ENCODE measurements around the gene TNFAIP8.

The TNFAIP8 gene

DNA sequence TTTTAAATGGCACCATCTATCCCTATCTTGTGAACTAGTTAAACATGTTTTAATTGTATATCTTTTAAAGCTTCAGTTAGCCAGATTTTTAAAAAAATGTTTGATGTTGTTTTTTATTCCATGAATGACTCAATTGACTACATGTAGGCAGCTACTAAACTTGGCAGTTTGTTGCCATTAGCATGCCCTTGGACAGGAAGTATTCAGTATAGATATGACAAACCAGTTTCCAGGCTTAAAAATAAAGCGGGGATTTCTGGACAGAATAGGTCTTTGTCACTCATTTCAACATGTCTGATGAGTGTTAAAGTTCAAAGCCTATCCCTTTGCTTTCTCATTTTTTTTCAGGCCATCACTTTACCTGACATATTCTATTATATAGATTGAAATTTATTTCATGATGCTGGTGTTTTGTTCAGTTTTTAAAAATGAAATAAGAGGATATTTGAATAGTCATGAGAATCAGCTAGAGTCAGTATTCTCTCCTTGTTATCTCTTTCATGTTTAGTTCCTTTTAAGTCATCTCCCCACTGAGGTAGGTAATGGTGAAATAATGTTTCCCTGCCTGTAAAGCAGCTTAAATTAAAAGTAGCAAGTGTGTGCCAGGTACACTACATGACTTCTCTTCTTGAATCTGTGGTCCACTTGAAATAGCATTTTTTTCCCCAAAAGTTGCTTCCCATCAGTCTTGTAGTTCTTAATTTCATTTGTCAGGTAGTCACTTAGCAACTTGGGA lies 11.9 kb downstream of the TNFAIP8 start:
- FAIRE-seq (no peak), DNase-seq (ENCODE audit: insufficient read length, low spot score) (no peak)
- TF ChIP-seq, protein P1, sequence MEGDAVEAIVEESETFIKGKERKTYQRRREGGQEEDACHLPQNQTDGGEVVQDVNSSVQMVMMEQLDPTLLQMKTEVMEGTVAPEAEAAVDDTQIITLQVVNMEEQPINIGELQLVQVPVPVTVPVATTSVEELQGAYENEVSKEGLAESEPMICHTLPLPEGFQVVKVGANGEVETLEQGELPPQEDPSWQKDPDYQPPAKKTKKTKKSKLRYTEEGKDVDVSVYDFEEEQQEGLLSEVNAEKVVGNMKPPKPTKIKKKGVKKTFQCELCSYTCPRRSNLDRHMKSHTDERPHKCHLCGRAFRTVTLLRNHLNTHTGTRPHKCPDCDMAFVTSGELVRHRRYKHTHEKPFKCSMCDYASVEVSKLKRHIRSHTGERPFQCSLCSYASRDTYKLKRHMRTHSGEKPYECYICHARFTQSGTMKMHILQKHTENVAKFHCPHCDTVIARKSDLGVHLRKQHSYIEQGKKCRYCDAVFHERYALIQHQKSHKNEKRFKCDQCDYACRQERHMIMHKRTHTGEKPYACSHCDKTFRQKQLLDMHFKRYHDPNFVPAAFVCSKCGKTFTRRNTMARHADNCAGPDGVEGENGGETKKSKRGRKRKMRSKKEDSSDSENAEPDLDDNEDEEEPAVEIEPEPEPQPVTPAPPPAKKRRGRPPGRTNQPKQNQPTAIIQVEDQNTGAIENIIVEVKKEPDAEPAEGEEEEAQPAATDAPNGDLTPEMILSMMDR (IDR thresholded peaks at IDR 0.05; ENCODE audit: insufficient read depth, missing control alignments), result no peak

DNA sequence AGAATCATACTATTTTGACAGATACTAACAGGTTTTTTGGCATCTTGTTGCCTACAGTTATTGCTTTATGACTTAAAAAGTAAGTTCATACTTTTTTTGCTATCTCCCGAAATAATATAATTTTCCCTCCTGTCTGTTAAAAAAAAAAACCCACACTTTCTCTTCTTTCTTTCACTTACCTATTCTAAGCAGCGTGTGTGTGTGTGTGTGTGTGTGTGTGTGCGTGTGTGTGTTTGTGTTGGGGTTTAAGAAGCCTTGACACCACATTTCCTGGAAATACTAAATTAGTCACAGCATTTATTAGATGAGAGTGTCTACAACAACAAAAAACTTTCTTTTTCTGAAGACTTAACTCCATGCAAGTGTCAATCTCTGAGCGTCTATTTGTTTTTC lies 12.4 kb downstream of the TNFAIP8 start:
- DNase-seq (ENCODE audit: insufficient read length, low spot score), result no peak
- no peak for FAIRE-seq
- TF ChIP-seq, protein P1 (IDR thresholded peaks at IDR 0.05; ENCODE audit: insufficient read depth, missing control alignments), result no peak

DNA sequence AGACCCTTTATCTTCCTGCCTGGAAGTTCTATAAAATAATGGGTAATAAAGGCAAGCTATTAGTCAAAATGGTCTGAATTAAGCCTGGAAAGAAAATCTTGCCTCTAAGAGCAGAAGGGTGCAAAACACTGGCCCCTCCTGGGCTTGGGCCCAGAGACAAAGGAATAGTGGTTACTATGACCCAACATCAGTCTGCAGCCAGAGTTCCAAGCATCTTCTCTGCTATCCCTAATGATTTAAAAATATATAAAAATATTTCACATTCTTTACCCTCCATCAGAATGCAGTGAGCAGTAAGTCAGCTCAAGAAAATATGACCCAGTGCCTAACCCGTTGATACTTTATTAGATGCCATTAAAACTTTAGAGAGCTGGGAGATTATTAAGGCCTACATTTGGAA lies 14.7 kb downstream of the TNFAIP8 start:
- DNase-seq (ENCODE audit: insufficient read length, low spot score) (no peak), FAIRE-seq (no peak)
- TF ChIP-seq, protein P1 (IDR thresholded peaks at IDR 0.05; ENCODE audit: insufficient read depth, missing control alignments), result no peak

DNA sequence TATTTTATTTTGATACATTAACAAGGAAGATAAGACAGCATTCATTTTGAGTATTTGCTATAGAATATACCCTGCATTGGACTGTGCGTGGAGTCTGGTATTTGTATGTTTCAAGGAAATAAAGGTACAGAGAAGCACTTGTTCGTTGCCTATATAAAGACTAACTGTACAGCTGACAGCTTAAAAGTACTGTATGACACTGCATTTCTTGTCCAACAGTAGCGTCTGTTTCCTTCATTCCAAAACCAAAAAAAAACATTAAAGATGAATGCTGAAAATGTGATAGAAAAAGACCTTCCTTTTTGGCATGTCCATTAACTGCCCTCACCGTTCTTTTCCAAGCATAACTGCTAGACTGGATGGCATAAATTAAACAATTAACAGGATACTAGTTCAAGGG lies 15.3 kb downstream of the TNFAIP8 start:
- DNase-seq (ENCODE audit: insufficient read length, low spot score) (no peak), FAIRE-seq (no peak)
- TF ChIP-seq, protein P1 (IDR thresholded peaks at IDR 0.05; ENCODE audit: insufficient read depth, missing control alignments), result no peak

DNA sequence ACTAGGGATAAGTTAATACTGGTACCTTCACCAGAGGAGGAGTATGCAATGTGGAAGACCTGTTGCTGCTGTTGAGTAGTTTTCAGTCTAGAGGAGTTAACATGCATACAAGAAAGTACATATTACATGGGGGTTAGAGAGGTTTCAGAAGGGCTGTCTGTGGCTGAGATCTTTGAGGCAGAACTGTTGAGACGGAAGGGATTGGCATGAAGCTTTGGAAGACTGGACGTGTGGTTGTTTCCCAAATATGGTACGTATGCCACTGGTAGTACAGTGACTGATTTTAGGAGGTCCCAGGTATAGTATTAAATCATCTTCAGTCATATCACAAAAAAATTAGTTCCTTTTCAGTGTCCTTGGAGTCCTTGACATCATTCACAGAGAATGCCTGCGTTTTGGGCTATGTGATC lies 17.6 kb downstream of the TNFAIP8 start:
- TF ChIP-seq, protein P1 (IDR thresholded peaks at IDR 0.05; ENCODE audit: insufficient read depth, missing control alignments), result no peak
- FAIRE-seq (no peak), DNase-seq (ENCODE audit: insufficient read length, low spot score) (no peak)

DNA sequence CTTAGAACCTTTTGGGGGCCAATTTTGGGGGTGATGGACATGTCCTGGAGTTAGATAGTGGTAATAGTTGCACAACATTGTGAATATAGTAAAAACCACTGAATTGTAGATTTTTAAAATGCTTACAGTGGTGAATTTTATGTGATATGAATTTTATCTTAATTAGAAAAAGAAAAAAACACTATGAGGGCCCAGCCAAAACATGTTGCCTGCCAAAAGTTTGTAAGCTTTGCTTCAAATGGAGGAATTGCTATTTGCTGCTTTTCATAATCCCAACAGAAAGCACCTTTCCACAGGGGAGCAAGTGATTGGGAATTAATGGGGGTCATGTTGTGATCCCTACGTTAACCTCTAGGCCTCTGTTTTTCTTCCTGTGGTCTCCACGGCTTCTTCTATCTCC lies 19.1 kb downstream of the TNFAIP8 start:
- no peak for FAIRE-seq
- TF ChIP-seq, protein P1 (IDR thresholded peaks at IDR 0.05; ENCODE audit: insufficient read depth, missing control alignments), result no peak

DNA sequence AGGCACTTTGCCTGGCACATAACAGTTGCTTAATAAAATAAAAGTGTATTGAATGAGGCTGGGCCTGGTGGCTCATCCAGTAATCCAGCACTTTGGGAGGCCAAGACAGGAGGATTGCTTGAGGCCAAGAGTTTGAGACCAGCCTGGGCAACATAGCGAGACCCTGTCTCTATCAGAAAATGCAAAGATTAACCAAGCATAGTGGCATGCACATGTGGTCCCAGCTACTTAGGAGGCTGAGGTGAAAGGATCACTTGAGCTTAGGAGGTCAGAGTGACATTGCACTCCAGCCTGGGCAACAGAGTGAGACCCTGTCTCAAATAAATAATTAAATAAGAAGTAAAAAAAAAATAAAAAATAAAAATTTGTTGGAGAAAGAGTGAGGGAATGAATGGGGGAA lies 21.2 kb downstream of the TNFAIP8 start:
- TF ChIP-seq, protein P1 (IDR thresholded peaks at IDR 0.05; ENCODE audit: insufficient read depth, missing control alignments), result no peak
- FAIRE-seq, result no peak
- DNase-seq (ENCODE audit: insufficient read length, low spot score), result no peak

More for the DNA sequence above, 19.1 kb downstream of the TNFAIP8 start:
- DNase-seq (ENCODE audit: insufficient read length, low spot score), result no peak
